ENCODE measurements around the gene WDR47. TPM values are rescaled to one million over a fixed set of nuclear protein-coding genes. Genes with fewer than 3 reads are reported as not detected.
A peak's percentile ranks its signal among the peaks of the same experiment; 100 is the strongest.

Gene WDR47
- total RNA-seq, 1 donor from 2014 or later, result 11.3 TPM

- no peaks in the 10 kb centered on the region for H3K27me3 Mint-ChIP-seq (ENCODE audit: low read depth)
- no peak for DNase-seq (ENCODE audit: low spot score in 2 of 2, unreplicated experiment in 2 of 2)
- no peak overlapping the region for H3K27ac Mint-ChIP-seq
- no peak overlapping the region for H3K4me3 Mint-ChIP-seq
- no peaks in the 10 kb centered on the region for H3K4me1 Mint-ChIP-seq
- peaks cover 18% of the 10 kb centered on the region for H3K36me3 Mint-ChIP-seq
- H3K9me3 Mint-ChIP-seq, result peaks cover 3% of the 10 kb centered on the region
- no peak for TF ChIP-seq CTCF (IDR thresholded peaks at IDR 0.05; ENCODE audit: unreplicated experiment)
Observed at GRCh38 chr1:108969346-108969745, 72.6 kb downstream of the WDR47 start.

DNA sequence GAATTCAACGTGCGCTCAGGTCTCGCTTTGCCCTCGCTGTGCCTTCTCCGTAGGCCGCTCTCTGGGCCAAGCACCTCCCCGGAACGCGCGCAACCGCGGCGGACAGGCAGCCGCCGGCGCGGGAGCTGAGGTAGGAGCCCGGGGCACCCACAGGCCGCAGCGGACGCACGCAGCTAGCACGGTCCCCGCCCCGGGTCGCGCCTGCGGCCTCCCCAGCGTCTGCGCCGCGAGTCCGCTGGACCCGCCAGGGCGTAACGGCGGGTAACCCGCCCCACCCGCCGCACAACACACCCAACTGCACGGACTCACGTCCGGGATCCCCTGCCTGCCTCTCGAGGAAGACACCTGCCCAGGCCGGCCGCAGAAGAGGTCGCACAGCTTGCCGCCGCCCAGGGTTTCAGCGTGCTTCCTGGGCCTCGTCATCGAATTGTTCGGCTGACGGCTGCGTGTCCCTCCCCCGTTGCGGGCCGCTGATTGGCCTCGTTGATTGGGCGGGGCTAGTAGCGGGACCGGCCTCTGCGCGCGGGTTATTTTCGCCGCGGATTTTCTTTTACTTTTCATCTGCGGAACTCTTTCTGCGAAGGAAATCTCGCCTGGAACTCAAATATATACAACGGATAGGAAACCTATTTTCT lies 78.7 kb downstream of the WDR47 start, which contains the start of gene CLCC1:
Gene CLCC1 (minus strand): TSS at position 433 of the 635 bp plus-strand sequence. CDS start 13,047 bp downstream, outside the sequence.
- peak within 1 kb of the TSS; percentile 97 for H3K27ac Mint-ChIP-seq
- peak within 1 kb of the TSS; percentile 85 for H3K4me3 Mint-ChIP-seq
- H3K27me3 Mint-ChIP-seq (ENCODE audit: low read depth), result no peaks in the 10 kb centered on the region
- H3K36me3 Mint-ChIP-seq, result peaks cover 1% of the 10 kb centered on the region
- DNase-seq (ENCODE audit: low spot score in 2 of 2, unreplicated experiment in 2 of 2), result peak; percentile 79 to 89
- no peaks in the 10 kb centered on the region for H3K9me3 Mint-ChIP-seq
- no peak for TF ChIP-seq CTCF (IDR thresholded peaks at IDR 0.05; ENCODE audit: unreplicated experiment)
- H3K4me1 Mint-ChIP-seq, result peaks cover 11% of the 10 kb centered on the region

GRCh38 chr1:108962681-108963051 lies 79.2 kb downstream of the WDR47 start:
- H3K4me3 Mint-ChIP-seq, result peak overlapping the region; percentile 85
- peaks cover 3% of the 10 kb centered on the region for H3K36me3 Mint-ChIP-seq
- TF ChIP-seq CTCF (IDR thresholded peaks at IDR 0.05; ENCODE audit: unreplicated experiment), result no peak
- no peaks in the 10 kb centered on the region for H3K9me3 Mint-ChIP-seq
- H3K27ac Mint-ChIP-seq, result peak overlapping the region; percentile 97
- DNase-seq (ENCODE audit: low spot score in 2 of 2, unreplicated experiment in 2 of 2), result peak in 1 of 2 experiments; percentile 40
- H3K27me3 Mint-ChIP-seq (ENCODE audit: low read depth), result no peaks in the 10 kb centered on the region
- peaks cover 11% of the 10 kb centered on the region for H3K4me1 Mint-ChIP-seq

GRCh38 chr1:108961752-108962486 lies 80.0 kb downstream of the WDR47 start:
- no peaks in the 10 kb centered on the region for H3K27me3 Mint-ChIP-seq (ENCODE audit: low read depth)
- peak overlapping the region; percentile 97 for H3K27ac Mint-ChIP-seq
- peak overlapping the region; percentile 85 for H3K4me3 Mint-ChIP-seq
- peaks cover 11% of the 10 kb centered on the region for H3K4me1 Mint-ChIP-seq
- no peaks in the 10 kb centered on the region for H3K9me3 Mint-ChIP-seq
- peaks cover 6% of the 10 kb centered on the region for H3K36me3 Mint-ChIP-seq
- DNase-seq (ENCODE audit: low spot score in 2 of 2, unreplicated experiment in 2 of 2), result no peak
- TF ChIP-seq CTCF (IDR thresholded peaks at IDR 0.05; ENCODE audit: unreplicated experiment), result no peak

DNA sequence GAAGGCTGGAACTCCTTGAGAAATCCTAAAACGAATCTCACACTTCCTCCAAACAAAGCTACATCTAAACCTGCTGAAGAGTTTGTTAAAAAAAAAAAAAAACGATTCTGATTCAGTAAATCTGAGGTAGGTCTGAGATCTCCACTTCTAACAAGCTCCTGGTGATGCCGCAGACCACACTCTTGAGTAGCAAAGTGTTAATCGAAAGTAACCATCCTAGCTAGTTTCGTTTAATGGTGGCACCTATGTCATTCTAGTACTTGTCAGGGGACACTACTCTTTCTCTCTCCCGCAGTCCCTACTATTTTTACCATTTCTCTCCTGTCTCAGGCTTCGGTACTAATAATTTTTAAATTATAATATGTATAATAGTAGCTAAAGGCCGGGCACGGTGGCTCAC lies 80.7 kb downstream of the WDR47 start:
- H3K4me3 Mint-ChIP-seq, result no peak overlapping the region
- no peak for DNase-seq (ENCODE audit: low spot score in 2 of 2, unreplicated experiment in 2 of 2)
- no peaks in the 10 kb centered on the region for H3K9me3 Mint-ChIP-seq
- TF ChIP-seq CTCF (IDR thresholded peaks at IDR 0.05; ENCODE audit: unreplicated experiment), result no peak
- no peak overlapping the region for H3K27ac Mint-ChIP-seq
- H3K27me3 Mint-ChIP-seq (ENCODE audit: low read depth), result no peaks in the 10 kb centered on the region
- H3K4me1 Mint-ChIP-seq, result peaks cover 11% of the 10 kb centered on the region
- peaks cover 8% of the 10 kb centered on the region for H3K36me3 Mint-ChIP-seq
